Activated CD8-positive, alpha-beta memory T cell treated with anti-CD3 and anti-CD28 coated beads for 36 hours (primary cell): Measurements from ENCODE around the gene LRBA. TPM values are rescaled to one million over a fixed set of nuclear protein-coding genes. Genes with fewer than 3 reads are reported as not detected.

Experiments used
- CTCF ChIA-PET: fragments of 350-600 bp; sonication (Branson Sonifier 250); formaldehyde crosslinking; loops from one replicate; lab custom pipeline; 2021; ENCODE audit warnings: antibody characterized with exemption; lab: Charles Lee
- POLR2A ChIA-PET: fragments of 350-600 bp; sonication (Branson Sonifier 250); formaldehyde crosslinking; loops from one replicate; lab custom pipeline; 2021; ENCODE audit warnings: antibody characterized with exemption; lab: Charles Lee
- total RNA-seq, 2 experiments: library from RNA; stranded (reverse); gene quantifications; one replicate each; pipeline ENCODE4 v1.2.3, GENCODE V29; 2021

The LRBA gene
- total RNA-seq, 2 experiments from 2014 or later: 62.2 to 64.8 TPM

DNA sequence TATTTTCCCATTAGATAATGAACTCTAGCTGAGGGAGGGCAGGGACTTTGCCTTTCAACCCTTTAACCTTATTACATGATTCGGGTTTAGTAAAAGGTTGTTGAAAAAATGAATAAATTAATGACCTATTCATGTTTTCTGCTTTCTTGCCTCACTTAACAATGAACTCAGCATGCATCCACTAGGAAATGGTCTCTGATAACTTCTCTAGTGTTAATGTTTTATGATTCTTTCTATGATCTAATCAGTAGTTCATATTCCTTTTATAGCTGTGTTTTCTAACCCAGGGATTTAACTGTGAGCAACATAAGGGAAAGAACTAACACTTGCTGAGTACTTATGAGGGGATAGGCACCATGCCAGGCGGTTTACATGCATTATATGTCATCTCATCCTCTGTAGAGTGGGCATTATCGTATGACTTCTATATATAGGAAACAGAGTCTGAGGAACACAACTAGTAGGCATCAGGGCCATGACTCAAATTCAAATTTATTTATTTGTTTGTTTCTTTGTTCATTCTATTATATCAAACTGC, 669.8 kb downstream of the LRBA start:
- ChIA-PET POLR2A (no interaction called here), CTCF (no interaction called here)

DNA sequence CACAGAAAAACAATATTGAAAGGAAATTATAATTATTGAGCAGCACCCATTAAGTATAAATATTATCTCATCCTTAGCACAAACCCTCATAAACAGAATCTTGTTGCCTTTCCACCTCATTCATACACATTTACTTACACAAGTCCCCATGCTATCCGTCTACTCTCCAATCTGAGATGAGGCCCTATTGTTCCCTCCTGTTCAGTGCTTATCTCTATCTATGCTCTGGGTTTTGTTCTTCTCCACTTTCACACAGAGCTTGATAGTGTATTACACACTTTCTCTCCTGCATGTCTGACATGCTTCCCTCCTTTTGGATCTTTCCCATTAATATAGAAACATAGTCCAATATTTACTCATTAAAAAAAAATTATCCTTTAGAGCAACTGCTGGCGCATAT, 671.3 kb downstream of the LRBA start:
- ChIA-PET CTCF (no interaction called here), POLR2A (no interaction called here)

GRCh38 chr4:150342945-150343344, 672.1 kb downstream of the LRBA start:
- ChIA-PET CTCF (no interaction called here), POLR2A (no interaction called here)

GRCh38 chr4:150337734-150338133, 677.4 kb downstream of the LRBA start:
- CTCF ChIA-PET: no interaction called here
- POLR2A ChIA-PET: no interaction called here

GRCh38 chr4:150336676-150337412, 678.2 kb downstream of the LRBA start:
- ChIA-PET CTCF (no interaction called here), POLR2A (no interaction called here)

- POLR2A ChIA-PET: no interaction called here
- CTCF ChIA-PET: no interaction called here
Observed at GRCh38 chr4:150332961-150333360, 682.1 kb downstream of the LRBA start.

DNA sequence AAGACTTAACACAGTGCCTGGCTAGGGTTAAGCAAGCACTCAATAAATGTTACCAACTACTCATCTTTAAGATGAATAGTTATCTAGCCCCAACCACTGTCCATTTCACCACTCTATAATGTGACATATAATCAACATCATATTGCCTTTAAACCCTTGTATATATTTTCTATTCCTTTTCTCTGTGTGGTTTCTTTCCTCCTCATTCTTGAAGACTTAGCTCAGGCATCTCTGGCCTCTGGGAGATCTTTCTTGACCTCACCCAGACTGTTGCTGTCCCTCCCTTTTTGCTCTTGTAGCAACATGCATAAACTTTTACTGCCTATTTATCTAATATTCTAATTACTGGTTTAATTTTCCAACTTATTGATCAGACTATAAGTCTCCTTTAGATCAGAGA, 683.0 kb downstream of the LRBA start:
- CTCF ChIA-PET: no interaction called here

DNA sequence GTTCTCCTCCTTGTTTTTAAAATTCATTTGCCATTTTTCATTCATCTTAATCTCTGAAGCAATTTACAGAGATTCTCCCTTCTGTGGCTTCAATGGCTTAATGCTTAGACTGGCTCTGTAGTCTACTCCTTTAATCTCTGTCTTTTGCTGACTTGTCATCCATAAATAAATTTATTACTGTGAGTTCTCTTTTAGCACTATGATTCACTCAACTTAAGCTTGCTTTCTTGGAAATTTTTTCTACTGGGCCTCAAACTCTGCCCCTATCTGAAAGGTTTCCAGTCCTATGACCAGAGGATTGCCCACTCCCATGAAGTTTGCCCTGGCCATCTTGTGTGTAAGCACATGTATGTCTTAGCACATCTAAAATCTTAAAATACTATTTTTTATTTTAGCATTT, 685.7 kb downstream of the LRBA start:
- ChIA-PET CTCF (no interaction called here), POLR2A (no interaction called here)

More for the DNA sequence above, 683.0 kb downstream of the LRBA start:
- POLR2A ChIA-PET: no interaction called here

DNA sequence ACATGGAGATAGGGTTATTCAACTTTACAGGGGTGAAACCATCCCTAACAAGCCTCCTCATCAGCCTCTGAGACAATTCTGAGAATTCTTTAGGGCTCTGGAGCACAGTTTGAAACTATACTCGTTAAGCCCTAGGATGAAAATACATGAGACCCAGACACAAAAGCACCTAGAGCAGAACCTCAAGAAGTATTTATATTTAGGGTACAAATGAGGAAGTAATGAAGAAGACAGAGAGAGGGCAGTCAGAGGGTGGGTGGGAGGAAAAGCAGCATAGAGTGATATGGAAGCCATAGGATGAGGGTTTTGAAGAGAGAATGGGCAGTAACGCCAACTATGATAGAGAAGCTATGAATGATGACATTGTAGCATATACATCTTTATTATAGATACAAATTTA, 686.6 kb downstream of the LRBA start:
- ChIA-PET POLR2A (no interaction called here), CTCF (no interaction called here)

- ChIA-PET POLR2A (no interaction called here), CTCF (no interaction called here)
Observed at GRCh38 chr4:150327262-150327780, 687.8 kb downstream of the LRBA start.

GRCh38 chr4:150325872-150326271, 689.2 kb downstream of the LRBA start:
- CTCF ChIA-PET: no interaction called here
- POLR2A ChIA-PET: no interaction called here

- CTCF ChIA-PET: no interaction called here
- POLR2A ChIA-PET: no interaction called here
Observed at GRCh38 chr4:150323406-150324325, 691.4 kb downstream of the LRBA start.

- POLR2A ChIA-PET: no interaction called here
- CTCF ChIA-PET: no interaction called here
Observed at GRCh38 chr4:150322646-150323045, 692.4 kb downstream of the LRBA start.

DNA sequence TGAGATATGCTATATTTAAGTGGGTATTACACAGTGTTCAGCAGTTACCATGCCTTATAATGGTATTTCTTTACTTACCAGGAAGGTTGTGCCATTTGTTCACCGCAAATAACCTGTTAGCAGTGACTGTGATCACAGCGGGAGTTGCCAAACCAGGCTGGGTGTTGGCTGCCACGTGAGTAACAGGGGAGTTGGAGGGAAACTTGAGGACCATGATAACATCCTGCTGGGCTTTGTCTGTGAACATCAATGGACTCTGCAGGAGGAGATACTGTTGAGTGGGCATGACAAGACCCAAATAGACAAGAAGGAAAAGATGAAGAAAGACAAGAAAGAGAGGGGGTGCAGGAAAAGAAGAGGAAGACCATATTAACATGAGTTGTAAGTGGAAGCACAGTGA, 694.0 kb downstream of the LRBA start:
- ChIA-PET POLR2A (no interaction called here), CTCF (no interaction called here)

GRCh38 chr4:150318971-150319370, 696.1 kb downstream of the LRBA start:
- ChIA-PET POLR2A (no interaction called here), CTCF (no interaction called here)

DNA sequence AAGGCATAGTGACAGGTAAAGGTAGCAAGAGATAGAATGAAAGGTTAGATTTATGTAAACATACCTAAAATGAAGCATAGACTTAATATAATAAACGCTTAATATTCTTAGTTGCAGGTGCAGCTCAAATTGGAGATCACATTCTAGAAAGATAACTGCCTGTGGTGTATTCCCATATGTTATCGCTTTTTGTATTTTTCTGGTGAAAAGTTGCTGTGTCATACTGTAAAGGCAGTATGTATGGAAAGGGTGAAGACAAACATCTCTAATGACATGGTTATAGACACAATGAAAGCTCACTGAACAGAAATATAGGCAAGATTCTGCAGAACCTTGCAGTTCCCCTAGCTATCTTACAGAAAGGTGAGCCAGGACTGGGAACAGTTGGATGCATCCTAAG, 696.6 kb downstream of the LRBA start:
- CTCF ChIA-PET: no interaction called here
- POLR2A ChIA-PET: no interaction called here

DNA sequence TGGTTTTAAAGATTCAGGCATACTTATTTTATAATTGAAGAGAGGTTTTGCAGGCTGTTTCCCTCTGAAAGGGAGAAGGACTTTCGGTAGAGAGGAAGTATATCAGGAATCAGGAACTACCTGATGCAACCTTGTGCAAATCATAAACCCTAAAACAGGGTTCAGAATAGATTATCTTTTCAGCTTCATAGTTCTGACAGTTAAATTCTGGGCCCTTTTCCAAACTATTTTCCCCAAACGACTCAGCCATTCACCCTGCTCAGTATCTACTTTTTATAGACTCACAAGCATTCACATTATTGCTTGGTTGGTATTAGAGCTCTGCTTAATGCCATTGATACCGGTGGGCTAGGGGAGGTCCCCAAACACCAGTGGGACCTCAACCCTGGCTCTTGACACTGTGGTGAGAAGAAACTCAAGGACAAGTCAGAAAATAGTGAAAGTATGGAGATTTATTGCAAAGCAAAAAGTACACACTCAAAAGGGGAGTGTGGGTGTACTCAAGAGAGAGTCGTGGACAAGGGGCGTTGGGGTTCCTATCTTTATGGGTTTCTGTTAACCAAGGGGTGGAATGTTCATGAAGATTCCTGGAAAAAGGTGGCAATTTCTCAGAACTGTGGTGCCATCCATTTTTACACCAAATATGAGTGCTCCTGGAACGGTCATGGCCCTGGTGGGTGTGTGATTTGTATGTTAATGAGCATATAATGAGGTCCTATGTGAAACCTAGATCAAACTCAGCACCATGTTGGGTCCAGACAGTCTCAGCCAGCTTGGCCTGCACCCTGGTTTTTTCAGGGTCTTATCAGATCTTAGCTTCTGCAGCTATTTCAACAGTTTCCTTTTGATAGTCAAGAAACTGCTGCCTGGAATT, 698.5 kb downstream of the LRBA start:
- CTCF ChIA-PET: no interaction called here

GRCh38 chr4:150315691-150316090, 699.4 kb downstream of the LRBA start:
- POLR2A ChIA-PET: no interaction called here
- CTCF ChIA-PET: no interaction called here

More for the DNA sequence above, 698.5 kb downstream of the LRBA start:
- POLR2A ChIA-PET: no interaction called here

- CTCF ChIA-PET: no interaction called here
- POLR2A ChIA-PET: no interaction called here
Observed at GRCh38 chr4:150315175-150315574, 699.9 kb downstream of the LRBA start.
